ENCODE data around the gene KLHL2.
"Not testable (repeated sequence)": the region's sequence is repeated elsewhere in the genome, so short reads cannot be mapped to it uniquely, and the experiment has no call there.

KLHL2 gene

DNA sequence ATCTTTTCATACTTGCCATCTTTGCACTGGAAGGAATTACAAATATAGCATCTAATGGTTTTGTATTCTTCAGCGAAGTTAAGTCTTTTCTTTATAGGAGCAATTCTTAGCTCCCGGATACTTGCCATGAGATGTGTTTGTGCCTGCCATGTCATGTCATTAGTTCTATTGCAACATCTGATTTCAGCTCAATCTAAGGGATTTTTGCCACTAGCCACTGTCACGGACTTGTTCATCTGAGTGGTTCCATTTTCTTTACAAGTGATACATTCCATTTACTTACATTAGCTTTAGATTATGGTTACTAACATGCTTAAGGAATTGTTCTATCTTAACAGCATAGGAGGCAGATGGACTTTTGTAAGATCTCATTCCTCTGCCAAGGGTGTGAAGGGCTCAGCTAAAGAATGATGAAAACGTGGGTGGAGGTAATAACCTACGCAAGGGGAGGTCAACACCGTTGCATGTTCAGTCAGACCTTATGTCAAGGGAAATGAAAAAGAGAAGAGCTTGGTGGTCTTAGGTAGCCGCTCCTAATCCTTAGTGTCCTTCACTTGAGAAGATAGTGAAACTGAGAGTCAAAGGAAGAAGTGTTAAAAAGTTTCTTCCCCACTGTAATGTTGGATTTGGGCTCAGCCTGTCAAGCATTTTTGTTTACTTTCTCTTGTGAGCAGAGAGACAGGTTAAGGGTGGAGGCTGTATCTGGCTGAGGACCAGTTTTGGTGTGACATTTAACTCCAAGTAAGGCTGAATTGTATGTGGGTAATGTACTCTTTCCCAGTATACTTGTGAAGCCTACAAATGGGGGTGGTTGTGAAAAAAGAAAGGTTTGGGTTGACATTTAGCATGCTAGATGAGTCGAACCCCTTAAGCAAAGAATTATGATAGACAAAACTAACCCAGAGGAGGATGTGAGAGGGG is 3.6 kb upstream of the KLHL2 start:
- DNase-seq = no peak

DNA sequence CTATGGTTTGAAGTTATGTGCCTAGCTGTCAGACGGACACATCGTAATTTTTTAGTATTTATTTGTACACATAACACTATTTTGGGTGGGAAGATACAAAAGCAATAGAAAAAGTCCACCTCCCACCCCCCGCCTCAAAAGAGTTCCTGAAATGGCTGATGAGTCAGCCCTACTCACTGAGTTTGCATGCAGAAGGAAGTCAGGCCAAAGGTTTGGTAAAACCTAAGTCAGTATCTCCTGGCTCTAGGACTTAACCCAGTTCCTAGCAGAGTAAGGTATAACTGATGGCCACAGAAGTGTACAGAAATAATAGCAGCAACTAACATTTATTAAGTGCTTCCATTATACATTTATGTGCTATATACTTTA is 2.9 kb upstream of the KLHL2 start:
- DNase-seq = no peak

GRCh38 chr4:165207016-165207430 is 338 bp upstream of the KLHL2 start:
- DNase-seq = no peak

GRCh38 chr4:165208221-165208652 is 876 bp downstream of the KLHL2 start:
- DNase-seq = peak; percentile 14

DNA sequence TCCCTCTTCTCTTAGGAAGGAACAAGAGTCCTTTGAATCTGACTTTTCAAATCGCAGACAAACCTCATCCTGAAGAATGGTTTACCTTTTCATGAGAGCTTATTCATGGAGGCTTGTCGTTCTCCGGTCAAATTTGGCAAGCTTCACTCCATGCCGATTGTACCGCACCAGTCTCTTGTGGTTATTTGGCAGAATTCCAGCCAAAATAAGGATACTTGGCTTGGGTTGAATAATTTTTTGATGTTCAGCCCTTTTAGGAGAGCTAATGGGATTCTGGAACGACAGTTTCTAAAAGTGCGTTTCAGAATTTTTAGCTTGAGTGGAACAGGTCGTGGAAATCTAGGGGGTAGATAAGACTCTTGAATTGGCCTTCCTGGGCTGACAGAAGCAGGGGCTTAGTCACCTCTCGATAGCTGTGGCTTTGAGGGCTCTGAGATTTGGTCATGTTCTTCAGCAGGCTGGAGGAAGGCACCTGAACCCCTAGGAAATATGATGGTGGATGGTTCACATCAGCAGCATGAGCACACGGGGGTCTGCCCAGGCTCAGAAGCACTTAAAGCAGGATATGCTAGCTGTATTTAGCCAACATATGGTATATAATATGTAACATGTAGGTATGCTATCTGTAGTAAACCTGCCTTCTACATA is 1.5 kb downstream of the KLHL2 start:
- DNase-seq = no peak

GRCh38 chr4:165209796-165210195 is 2.4 kb downstream of the KLHL2 start:
- no peak for DNase-seq

GRCh38 chr4:165210566-165210965 is 3.2 kb downstream of the KLHL2 start:
- DNase-seq = no peak

DNA sequence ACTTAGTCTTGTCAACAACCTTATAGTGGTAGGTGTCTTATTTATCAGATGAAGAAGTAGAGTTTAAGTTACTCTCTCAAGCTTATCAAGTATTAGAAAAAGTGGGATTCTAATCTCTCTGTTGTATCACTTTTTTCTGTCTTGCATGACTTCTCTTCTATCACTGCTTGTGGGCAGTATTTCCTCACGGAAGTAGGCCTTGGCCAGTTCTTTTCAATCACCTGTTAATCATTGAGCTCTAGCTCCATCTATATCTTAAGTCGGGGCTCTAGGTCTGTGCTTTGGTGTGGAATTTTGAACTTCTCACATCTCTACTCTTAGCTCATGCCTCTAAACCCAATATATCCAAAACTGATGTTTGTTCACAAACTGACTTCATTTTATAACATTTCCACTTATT is 5.3 kb downstream of the KLHL2 start:
- not testable (repeated sequence) for DNase-seq

DNA sequence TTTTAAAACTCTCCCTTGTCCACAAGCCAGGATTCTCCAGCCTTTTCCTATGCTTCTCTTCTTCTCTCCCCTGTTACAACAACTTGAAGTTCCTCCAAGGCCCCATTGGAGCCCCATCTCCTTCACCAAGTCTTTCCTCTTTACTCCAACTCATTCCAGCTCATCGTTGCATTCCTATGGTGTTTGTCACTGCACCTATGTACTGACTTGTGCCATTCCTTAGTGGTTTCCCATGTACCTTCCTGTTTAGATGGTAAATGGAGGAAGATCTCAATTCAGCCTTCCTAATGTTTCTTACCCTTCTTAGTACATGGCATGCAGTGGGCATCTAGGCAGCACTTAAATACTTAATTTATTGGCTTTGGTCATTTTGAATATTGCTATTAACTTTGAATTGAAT is 6.0 kb downstream of the KLHL2 start:
- DNase-seq = not testable (repeated sequence)

DNA sequence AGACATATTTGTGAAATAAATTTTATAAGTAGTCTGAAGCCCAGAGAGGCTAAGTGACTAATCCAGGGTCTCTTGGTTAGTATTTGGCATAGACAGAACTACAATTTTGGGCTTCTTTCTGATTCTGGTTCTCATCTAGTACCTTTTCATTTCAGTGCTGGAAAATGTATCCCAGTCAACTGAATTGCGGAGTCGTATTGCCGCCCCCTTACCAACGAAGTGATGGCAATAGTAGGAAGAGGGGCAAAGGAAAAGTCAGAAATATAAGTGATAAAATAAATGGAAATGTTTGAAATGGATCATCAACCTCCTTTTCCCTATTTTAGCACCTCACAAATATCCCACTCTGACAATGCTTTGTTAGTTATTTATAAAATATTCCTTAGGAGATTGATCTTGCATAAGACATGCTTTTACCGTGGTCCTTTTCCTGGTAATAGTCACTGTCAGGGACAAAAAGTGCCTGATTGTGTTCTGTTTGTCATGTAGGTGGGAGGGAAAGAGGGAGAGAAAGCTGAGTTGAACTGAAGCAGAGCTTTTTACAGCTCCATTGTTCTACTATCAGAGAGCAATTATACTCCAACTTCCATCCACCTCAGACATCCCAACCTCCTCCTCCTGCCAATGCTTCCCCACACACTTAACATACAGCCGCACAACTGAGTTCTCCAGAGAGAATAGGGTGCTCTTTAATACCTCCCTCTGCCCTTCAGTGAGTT is 6.8 kb downstream of the KLHL2 start:
- DNase-seq = not testable (repeated sequence)

GRCh38 chr4:165215034-165215751 is 7.8 kb downstream of the KLHL2 start:
- DNase-seq = not testable (repeated sequence)

DNA sequence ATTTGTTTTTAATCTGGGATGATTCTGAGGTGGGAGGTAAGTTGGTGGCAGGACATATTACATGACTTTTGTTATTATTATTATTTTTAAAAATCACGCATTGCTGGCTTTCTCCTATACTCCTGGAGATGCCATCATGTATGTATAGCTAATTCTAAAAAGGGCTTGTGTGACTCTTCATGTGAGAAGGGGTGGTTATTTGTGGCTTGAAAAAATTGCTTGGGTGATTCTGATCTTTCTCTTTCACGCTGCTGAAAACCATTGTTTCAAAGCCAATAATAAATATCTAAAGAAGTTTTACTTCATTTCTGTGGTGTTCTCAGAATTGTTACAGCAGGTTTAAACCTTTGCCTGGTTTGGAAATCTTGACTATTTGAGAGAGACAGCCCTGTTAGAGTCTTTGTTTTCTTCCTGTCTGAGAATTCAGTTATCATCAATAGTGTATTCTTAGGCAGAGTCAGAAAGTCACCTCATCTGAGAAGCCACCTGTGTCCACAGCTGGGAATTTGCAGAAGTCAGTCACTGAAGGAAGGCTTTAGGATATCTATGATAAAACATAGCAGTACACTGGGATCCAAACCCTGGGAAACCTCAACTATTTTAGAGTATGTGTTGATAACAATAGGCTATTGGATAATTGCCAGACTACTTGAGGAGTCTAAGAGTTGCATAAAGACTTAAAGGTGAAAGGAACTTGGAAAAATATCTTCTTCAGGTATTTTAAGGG is 8.6 kb downstream of the KLHL2 start:
- not testable (repeated sequence) for DNase-seq

DNA sequence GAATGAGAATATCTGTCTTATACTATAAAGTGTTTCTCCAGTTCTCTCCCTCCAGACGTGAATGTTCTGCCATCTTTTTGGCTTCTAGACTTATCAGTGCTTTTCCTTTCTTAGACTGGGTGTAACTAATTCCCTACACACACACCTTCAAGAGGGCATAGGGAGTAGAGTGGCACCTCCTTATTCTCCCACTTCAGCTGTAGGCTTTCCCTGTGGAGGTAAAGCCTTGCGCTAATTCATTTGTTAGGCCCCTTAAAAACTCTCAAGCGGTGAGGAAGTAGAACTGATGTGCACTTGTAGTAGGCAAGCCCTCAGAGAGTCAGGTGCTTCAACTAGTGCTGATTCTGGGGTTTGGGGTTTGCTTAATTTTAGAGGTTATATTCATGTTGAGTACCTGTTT is 10.0 kb downstream of the KLHL2 start:
- DNase-seq = no peak

DNA sequence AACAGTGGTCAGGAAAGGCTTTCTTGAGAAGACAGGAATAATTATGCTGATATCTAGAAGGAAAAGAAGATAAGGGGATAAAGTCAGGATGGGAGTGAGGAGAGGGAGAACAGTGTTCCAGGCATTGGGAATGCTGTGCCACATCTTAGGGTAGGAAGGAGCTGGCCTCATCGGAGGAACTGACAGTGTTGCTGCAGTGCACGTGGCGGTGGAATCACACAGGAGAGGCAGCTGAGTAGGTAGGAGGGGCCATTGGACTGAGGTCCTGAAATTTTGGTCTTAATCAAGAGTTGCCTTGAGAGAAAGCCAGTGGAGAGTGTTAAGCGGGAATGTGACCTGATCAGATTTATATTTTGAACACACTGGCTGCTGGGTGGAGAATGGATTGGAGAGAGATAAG is 13.9 kb downstream of the KLHL2 start:
- DNase-seq = not testable (repeated sequence)

DNA sequence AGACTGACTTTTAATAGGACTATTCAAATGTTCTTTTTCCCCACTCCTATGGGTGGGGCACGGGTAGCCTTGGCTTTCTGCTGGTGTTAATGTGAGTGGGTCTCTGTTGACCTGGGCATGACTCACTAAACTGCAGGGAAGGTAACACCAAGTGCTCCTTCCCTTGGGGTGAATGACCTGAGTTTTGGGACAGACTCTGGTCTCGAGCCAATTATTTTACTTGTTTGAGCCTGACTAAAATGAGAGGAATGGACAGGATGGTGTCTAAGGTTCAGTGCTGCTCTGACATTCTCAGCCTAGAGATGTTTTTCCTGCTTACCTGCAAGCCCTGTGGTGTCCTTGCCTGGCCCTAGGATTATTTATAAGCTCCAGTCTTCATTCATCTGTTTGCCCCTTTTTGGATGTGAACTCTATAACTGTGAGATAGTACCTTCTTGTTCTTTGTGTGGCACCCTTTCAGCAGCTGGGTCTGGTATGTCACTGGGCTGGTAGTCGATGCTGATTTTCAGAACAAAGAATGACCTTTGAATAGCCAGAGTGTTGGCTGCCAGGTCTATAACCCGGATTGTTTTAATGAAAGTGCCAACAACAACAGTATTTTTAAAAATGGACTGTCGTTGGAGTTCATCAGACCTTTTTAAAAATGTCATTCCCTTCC is 14.8 kb downstream of the KLHL2 start:
- DNase-seq = not testable (repeated sequence)

GRCh38 chr4:165222651-165222994 is 15.3 kb downstream of the KLHL2 start:
- no peak for DNase-seq

- not testable (repeated sequence) for DNase-seq
Measured at GRCh38 chr4:165227401-165227800, 20.0 kb downstream of the KLHL2 start.

- not testable (repeated sequence) for DNase-seq
Measured at GRCh38 chr4:165229490-165230200, 22.3 kb downstream of the KLHL2 start.

- DNase-seq = not testable (repeated sequence)
Measured at GRCh38 chr4:165232623-165233433, 25.5 kb downstream of the KLHL2 start.

- DNase-seq = no peak
Measured at GRCh38 chr4:165234766-165235165, 27.4 kb downstream of the KLHL2 start.

All from RPMI8226 (cell line).